Measurements from ENCODE around the gene MTIF3. TPM values are rescaled to one million over a fixed set of nuclear protein-coding genes. Genes with fewer than 3 reads are reported as not detected.

The MTIF3 gene
- total RNA-seq, 1 experiment from 2014 or later = 37.1 TPM

- no TSS peak for BruUV-seq (replicated peaks)
- DNase-seq (ENCODE audit: low spot score) = no peak
- TF ChIP-seq EZH2 (IDR thresholded peaks at IDR 0.05; ENCODE audit: borderline replicate concordance, low read depth, low read length, poor library complexity, severe bottlenecking) = no peak
- no peak for TF ChIP-seq CTCF (conservative IDR thresholded peaks at IDR 0.05; ENCODE audit: low read depth, low read length)
- H3K27ac ChIP-seq (ENCODE audit: low read depth, low read length, poor library complexity, severe bottlenecking) = no peak overlapping the region
- intact Hi-C loops (cut with micrococcal nuclease; ENCODE audit: unreplicated experiment) = no loop called here
- H3K27me3 ChIP-seq (replicated peaks; ENCODE audit: insufficient read depth, low read depth, low read length, poor library complexity) = no peaks in the 10 kb centered on the region
- H3K36me3 ChIP-seq (ENCODE audit: insufficient read depth, low read length, poor library complexity, severe bottlenecking) = no peaks in the 10 kb centered on the region
- POLR2A ChIA-PET (ENCODE audit: low non-redundant PET) = no interaction called here
- H3K4me1 ChIP-seq (ENCODE audit: insufficient read depth, low read length, poor library complexity, severe bottlenecking) = no peaks in the 10 kb centered on the region
- H3K9me3 ChIP-seq (ENCODE audit: low read depth, low read length, poor library complexity, severe bottlenecking) = no peaks in the 10 kb centered on the region
- no peak overlapping the region for H3K4me3 ChIP-seq (ENCODE audit: low read depth, low read length, poor library complexity, severe bottlenecking)
- CTCF ChIA-PET = no interaction called here
Measured at GRCh38 chr13:27482983-27483382, 32.6 kb upstream of the MTIF3 start.

- Histone ChIP-seq H3K4me3 (ENCODE audit: low read depth, low read length, poor library complexity, severe bottlenecking) (no peak overlapping the region), H3K27me3 (replicated peaks; ENCODE audit: insufficient read depth, low read depth, low read length, poor library complexity) (no peaks in the 10 kb centered on the region), H3K27ac (ENCODE audit: low read depth, low read length, poor library complexity, severe bottlenecking) (no peak overlapping the region), H3K4me1 (ENCODE audit: insufficient read depth, low read length, poor library complexity, severe bottlenecking) (no peaks in the 10 kb centered on the region), H3K36me3 (ENCODE audit: insufficient read depth, low read length, poor library complexity, severe bottlenecking) (no peaks in the 10 kb centered on the region), H3K9me3 (ENCODE audit: low read depth, low read length, poor library complexity, severe bottlenecking) (no peaks in the 10 kb centered on the region)
- DNase-seq (ENCODE audit: low spot score) = peak; percentile 43
- no TSS peak for BruUV-seq (replicated peaks)
- CTCF ChIA-PET = no interaction called here
- intact Hi-C loops (cut with micrococcal nuclease; ENCODE audit: unreplicated experiment) = loop anchor here (1.0 kb wide), 1 partner anchor 345 kb away; no protein-coding TSS in a partner anchor
- TF ChIP-seq CTCF (conservative IDR thresholded peaks at IDR 0.05; ENCODE audit: low read depth, low read length) (peak; percentile 78), EZH2 (IDR thresholded peaks at IDR 0.05; ENCODE audit: borderline replicate concordance, low read depth, low read length, poor library complexity, severe bottlenecking) (no peak)
- POLR2A ChIA-PET (ENCODE audit: low non-redundant PET) = no interaction called here
Measured at GRCh38 chr13:27481766-27482165, 31.4 kb upstream of the MTIF3 start.

- no TSS peak for BruUV-seq (replicated peaks)
- Histone ChIP-seq H3K9me3 (ENCODE audit: low read depth, low read length, poor library complexity, severe bottlenecking) (no peaks in the 10 kb centered on the region), H3K36me3 (ENCODE audit: insufficient read depth, low read length, poor library complexity, severe bottlenecking) (no peaks in the 10 kb centered on the region), H3K27me3 (replicated peaks; ENCODE audit: insufficient read depth, low read depth, low read length, poor library complexity) (no peaks in the 10 kb centered on the region), H3K4me3 (ENCODE audit: low read depth, low read length, poor library complexity, severe bottlenecking) (no peak overlapping the region), H3K27ac (ENCODE audit: low read depth, low read length, poor library complexity, severe bottlenecking) (no peak overlapping the region), H3K4me1 (ENCODE audit: insufficient read depth, low read length, poor library complexity, severe bottlenecking) (no peaks in the 10 kb centered on the region)
- POLR2A ChIA-PET (ENCODE audit: low non-redundant PET) = no interaction called here
- CTCF ChIA-PET = no interaction called here
- intact Hi-C loops (cut with micrococcal nuclease; ENCODE audit: unreplicated experiment) = no loop called here
- TF ChIP-seq CTCF (conservative IDR thresholded peaks at IDR 0.05; ENCODE audit: low read depth, low read length) (no peak), EZH2 (IDR thresholded peaks at IDR 0.05; ENCODE audit: borderline replicate concordance, low read depth, low read length, poor library complexity, severe bottlenecking) (no peak)
- no peak for DNase-seq (ENCODE audit: low spot score)
Measured at GRCh38 chr13:27476943-27477703, 26.8 kb upstream of the MTIF3 start.
